Right forelimb (tissue), 1 donor: ENCODE measurements around the gene C11orf97.
"Not testable (repeated sequence)": the region's sequence is repeated elsewhere in the genome, so short reads cannot be mapped to it uniquely, and the experiment has no call there.

Experiments used
- DNase-seq: peaks from one replicate; pipeline ENCODE4 v3.0.0-alpha.2; 2018

The C11orf97 gene

DNA sequence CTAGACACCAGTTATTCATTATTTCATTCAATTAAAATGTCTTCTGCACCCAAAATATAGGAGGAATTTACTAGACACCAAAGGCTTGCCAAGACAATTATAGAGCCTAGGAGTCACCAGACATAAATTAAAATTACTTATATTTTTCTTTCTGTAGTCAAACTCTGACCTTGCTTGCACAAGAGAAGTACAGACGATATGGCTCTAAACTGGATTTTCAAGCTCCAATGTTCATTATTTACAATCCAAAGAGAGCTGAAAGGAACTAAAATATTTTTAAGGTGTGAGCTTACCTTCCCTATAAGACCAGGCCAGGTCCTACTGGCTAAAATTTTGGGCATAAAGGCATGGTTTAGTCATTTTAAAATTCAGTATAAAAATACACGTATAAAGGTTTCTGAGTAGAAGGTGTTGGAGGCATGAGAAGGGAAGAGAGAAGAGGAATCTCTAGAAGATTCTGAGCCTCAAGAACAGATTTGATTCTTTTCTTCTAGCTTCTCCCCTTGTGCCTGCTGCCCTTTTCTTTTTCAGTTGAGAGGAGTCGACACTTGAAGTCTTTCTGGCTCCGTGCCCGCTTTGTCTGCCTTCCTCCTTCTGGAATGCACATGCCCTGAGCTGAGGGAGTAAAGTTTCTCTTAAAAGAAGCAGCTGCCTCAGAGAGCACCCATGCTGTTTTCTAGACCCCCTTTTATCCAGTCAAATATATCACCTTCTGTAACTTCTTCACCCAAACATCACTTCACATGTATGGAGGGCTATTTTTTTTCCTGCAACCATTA, 13.5 kb downstream of the C11orf97 start:
- DNase-seq = no peak

DNA sequence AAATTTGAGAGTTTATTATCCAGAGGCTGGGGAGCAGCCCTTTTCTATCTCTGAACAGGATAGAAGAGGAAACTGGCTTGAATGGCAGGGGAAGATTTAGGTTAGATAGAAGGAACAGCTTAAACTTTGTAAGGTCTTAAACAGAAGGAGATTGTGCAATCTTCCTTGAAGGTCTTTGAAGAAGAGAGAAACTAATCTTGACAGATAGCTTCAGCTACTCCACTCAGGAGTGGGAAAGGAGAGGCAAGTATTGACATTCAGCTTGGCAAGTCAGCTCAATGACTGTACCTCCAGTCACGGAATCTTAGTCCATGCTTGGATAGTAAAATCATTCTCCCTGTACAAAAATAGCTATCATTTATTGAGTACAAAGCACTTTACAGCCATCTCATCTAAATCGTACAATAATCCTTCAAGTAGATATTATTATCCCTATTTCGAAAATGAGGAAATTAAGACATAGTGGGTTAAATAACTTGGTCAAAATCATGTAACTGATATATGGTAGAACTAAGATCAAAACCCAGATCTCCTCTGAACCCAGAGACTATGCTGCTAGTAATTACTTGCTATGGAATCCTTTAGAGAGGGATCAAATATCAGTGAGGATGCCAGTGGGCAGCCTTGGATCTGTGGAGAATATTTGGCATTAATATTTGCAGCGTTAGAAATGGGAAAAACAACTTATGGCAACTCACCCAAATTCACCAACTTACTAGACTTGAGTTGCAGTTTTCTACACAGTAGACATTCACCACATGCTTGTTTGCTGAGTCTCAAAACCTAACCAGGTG, 14.6 kb downstream of the C11orf97 start:
- no peak for DNase-seq

DNA sequence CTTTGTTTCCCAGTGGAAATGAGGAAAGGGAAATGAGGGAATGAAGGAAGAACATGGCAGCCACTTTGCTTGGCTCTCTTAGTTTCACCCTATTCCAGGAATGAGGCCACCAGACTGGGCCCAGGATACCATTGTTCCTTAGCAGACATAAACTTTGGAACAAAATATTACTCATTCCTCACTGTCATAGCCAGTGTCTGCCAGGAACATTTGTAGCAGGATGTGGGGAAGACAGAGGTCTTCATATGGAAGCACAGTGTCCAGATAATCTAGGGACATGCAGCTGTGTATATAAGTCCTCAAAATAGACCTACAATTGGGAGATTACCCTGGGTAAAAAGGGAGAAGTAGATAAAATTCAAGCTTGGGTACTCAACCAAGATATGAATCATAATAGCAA, 16.3 kb downstream of the C11orf97 start:
- DNase-seq = no peak

DNA sequence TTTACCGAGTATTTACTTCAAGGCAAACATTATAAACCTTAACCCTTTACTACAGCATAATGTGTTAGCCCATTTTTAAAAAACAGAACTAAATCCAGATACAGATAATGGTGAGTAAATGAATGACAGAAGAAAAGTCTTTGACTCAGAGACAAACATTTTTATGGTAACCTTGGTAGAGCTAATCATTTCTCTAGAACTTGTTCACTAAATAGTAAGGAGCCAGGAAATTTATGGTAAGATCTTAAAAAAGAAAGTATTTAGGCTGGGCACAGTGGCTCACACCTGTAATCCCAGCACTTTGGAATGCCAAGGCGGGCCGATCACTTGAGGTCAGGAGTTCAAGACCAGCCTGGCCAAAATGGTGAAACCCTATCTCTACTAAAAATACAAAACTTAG, 19.9 kb downstream of the C11orf97 start:
- no peak for DNase-seq

DNA sequence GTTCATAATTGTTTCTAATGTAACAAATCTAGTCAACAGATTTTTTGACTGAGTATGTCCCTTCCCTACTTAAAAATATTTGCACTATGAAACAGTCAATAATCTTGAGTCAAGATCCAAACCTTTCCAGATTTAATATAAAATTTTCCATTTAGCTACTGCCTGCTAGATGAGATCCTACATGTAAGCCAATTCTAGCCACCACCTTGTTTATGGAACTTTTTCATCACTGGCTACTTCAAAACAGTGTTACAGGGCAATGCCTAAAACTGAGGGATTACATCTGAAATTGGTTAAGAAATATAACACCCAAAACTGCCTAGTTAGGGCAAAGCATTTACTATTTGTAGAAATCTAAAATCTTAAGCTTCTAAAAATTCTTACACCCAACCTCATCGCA, 20.9 kb downstream of the C11orf97 start:
- DNase-seq = no peak

DNA sequence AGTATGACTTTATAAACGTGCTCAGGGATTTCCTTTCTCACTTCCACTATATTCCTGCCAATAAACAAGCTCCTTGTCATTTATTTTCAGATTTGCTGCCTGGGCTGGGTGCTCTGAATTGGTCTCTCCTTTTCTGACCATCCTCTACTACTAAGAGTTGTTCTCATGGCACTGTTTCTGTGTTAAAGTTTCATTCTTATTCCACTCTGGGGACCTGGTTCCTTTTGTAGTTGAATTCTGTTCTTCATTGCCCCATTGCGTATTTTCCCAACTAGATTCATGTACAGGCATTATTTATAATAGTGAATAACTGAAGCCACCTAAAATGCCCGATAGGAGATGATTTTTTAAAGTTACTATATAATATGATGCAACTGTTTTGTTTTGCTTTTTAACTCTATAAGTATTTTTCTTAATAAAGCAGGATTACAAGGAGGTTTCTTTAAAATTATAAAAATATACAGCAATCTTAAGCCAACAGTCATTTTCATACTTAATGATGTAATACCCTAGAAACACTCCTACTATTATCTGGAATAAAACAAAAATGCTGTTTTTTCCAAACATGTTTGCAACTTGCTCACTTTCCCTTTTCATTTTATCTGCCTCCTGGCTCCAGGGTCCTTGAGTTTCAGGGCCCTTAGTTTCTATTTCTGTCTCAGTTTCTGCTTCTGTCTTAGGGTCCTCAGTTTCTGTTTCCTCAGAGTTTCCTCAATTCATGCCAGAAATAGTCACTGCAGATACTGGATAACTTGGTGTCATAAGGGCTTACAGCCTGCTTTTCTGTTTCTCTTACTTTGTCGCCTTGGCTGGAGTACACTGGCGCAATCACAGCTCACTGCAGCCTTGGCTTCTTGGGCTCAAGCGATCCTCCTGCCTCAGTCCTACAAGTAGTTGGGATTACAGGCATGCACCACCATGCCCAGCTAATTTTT, 21.7 kb downstream of the C11orf97 start:
- DNase-seq = no peak

DNA sequence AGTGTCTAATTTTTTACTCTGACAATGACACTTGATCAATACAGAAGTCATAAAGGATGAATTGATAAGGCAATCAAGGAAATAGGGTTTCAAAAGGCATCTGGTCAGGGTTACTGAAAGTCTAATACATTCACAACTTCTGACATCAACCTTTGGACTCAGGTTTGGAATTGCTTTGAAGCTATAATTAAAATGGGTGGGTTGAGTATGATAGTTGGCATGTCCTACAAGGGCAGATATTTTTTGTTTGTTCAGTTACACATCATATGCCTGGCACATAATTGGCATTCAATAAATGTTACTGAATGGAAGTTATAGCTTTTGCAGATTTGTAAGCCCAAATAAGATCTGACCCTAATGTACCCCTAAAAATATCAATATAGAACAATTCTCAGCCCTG, 24.1 kb downstream of the C11orf97 start:
- no peak for DNase-seq

DNA sequence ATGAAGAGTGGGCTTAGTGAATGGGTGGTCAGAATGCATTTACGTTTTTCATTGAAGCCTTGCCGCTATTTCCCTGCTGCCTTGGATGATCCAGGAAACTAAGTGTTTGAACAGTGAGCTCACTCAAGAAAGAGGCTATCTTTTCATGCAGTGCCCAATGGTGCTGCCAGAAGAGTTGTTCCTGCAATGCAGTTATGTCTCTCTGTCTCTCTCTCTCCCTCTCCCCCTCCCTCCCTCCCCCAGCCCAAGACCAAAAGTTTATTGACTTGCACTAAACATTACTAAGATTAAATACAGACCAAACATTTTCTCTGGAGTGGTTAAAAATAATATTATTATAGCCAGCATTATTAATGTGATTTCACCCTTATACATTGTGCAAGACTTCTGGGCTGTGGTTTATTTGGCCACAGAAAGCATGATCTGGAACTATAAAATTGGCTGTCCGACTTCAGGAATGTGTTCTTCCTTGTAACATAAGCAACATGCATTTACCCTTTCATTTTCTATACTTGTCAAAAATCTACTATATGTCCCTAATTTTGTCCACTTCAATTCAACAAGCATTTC, 24.9 kb downstream of the C11orf97 start:
- DNase-seq = no peak

DNA sequence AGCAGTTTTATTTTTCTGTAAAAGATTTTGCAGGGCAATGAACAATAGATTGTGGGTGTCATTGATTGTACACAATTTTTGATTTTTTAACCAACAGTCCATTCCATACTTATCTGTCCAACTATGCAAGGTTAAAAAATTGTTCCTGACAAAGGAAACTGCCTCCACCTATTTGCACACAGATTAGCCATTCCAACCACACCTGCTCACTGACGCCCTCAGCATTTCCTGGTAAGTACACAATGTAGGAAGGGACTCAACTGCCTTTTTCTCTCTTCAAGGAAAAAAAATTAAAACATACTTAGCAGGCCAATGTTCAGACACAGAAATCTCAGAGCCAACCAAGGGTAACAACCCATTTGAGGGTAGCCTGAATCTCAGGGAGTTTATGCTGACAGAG, 27.2 kb downstream of the C11orf97 start:
- DNase-seq = no peak

DNA sequence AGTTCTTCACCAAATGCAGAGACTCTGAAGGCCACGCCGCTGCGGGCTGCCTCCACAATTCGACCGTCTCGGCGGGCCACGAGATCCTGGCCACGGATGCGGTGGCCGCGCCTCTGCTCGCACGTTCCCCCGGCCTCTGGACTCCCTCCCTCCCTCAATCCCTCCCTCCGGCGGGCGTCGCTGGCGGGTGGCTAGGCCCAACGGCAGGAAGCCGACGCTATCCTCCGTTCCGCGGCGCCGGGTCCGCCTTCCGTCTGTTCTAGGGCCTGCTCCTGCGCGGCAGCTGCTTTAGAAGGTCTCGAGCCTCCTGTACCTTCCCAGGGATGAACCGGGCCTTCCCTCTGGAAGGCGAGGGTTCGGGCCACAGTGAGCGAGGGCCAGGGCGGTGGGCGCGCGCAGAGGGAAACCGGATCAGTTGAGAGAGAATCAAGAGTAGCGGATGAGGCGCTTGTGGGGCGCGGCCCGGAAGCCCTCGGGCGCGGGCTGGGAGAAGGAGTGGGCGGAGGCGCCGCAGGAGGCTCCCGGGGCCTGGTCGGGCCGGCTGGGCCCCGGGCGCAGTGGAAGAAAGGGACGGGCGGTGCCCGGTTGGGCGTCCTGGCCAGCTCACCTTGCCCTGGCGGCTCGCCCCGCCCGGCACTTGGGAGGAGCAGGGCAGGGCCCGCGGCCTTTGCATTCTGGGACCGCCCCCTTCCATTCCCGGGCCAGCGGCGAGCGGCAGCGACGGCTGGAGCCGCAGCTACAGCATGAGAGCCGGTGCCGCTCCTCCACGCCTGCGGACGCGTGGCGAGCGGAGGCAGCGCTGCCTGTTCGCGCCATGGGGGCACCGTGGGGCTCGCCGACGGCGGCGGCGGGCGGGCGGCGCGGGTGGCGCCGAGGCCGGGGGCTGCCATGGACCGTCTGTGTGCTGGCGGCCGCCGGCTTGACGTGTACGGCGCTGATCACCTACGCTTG, 31.7 kb downstream of the C11orf97 start, which contains the start of gene FUT4:
Gene FUT4, plus strand, starts transcription at position 227 of the 951 bp plus-strand sequence. Its CDS starts 213 bp downstream, at position 440.
- peak; percentile 91 for DNase-seq

DNA sequence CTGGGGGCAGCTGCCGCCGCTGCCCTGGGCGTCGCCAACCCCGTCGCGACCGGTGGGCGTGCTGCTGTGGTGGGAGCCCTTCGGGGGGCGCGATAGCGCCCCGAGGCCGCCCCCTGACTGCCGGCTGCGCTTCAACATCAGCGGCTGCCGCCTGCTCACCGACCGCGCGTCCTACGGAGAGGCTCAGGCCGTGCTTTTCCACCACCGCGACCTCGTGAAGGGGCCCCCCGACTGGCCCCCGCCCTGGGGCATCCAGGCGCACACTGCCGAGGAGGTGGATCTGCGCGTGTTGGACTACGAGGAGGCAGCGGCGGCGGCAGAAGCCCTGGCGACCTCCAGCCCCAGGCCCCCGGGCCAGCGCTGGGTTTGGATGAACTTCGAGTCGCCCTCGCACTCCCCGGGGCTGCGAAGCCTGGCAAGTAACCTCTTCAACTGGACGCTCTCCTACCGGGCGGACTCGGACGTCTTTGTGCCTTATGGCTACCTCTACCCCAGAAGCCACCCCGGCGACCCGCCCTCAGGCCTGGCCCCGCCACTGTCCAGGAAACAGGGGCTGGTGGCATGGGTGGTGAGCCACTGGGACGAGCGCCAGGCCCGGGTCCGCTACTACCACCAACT, 32.5 kb downstream of the C11orf97 start:
- peak; percentile 55 for DNase-seq

DNA sequence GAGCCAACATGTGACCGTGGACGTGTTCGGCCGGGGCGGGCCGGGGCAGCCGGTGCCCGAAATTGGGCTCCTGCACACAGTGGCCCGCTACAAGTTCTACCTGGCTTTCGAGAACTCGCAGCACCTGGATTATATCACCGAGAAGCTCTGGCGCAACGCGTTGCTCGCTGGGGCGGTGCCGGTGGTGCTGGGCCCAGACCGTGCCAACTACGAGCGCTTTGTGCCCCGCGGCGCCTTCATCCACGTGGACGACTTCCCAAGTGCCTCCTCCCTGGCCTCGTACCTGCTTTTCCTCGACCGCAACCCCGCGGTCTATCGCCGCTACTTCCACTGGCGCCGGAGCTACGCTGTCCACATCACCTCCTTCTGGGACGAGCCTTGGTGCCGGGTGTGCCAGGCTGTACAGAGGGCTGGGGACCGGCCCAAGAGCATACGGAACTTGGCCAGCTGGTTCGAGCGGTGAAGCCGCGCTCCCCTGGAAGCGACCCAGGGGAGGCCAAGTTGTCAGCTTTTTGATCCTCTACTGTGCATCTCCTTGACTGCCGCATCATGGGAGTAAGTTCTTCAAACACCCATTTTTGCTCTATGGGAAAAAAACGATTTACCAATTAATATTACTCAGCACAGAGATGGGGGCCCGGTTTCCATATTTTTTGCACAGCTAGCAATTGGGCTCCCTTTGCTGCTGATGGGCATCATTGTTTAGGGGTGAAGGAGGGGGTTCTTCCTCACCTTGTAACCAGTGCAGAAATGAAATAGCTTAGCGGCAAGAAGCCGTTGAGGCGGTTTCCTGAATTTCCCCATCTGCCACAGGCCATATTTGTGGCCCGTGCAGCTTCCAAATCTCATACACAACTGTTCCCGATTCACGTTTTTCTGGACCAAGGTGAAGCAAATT, 33.3 kb downstream of the C11orf97 start:
- no peak for DNase-seq

DNA sequence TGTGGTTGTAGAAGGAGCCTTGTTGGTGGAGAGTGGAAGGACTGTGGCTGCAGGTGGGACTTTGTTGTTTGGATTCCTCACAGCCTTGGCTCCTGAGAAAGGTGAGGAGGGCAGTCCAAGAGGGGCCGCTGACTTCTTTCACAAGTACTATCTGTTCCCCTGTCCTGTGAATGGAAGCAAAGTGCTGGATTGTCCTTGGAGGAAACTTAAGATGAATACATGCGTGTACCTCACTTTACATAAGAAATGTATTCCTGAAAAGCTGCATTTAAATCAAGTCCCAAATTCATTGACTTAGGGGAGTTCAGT, 33.9 kb downstream of the C11orf97 start:
- DNase-seq = no peak

DNA sequence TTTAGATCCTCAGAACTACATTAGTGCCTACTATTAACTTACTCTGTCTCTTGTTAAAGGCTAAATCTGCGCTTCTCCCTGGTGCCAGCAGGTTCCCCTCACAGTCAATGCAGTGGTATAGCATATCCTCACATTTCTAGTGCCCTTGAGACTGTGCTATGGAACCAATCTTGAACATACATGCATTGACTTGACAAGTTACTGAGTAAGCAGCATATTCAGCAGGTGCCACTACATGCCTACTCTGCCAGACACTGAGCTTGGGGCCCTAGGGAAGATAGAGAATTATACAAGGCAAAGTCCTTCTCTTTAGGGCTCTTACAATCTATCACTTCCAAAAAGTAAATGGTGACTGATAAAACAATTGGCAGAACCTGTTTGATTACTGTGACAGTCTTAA, 34.6 kb downstream of the C11orf97 start:
- DNase-seq = no peak

DNA sequence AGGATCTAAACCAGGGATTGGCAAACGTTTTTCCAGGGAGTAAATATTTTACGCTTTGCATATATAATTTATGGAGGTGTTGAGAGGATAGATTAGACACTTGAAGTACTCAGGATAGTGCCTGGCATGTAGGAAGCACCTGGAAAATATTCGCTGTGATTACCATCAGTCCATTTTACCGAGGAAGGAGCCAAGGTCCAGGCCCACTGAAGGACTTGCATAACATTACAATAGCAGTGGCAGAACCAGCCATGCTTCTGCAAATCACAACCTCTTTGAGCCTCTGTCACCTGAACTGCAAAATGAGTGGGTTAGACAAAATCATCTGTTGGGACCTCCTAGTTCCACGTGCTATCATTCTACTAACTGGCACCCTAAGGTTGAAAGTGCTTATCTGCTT, 36.9 kb downstream of the C11orf97 start:
- DNase-seq = no peak

DNA sequence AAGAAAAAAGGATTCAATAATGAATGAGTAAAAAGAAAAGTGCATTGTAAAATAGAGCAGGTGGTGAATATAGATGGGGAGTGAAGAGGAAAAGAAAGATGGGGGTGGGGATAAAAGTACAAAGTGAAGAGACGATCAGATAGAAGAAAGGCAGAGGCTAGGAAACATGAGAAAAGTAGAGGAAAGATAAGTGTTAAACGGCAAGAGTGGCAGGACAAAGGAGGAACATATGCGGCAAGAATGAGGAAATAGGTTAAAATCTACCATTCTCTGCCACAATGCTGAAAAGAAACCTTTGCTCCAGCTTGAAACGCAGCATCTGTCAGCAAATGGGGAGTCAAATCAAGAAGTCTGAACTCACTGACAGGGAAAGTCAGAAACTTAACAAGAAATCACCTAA, 38.3 kb downstream of the C11orf97 start:
- no peak for DNase-seq

DNA sequence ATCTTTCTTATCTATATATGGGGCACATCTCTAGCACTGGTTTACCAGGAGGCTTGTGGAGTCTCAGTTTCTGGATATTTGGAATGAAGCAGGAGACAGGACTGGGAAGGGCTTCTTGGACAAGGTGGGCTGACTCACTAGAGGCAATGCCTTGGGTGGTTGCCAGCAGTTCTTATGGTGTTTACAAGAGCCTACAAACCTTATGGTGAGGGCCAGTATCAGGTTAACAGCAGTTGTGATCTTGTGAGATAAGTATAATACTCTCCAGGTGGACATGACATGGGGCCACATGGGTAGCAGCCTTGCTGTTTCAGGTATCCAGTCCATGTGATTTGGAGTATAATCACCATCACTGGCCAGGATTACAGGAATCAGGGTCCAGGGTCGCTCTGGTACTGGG, 41.7 kb downstream of the C11orf97 start:
- no peak for DNase-seq

DNA sequence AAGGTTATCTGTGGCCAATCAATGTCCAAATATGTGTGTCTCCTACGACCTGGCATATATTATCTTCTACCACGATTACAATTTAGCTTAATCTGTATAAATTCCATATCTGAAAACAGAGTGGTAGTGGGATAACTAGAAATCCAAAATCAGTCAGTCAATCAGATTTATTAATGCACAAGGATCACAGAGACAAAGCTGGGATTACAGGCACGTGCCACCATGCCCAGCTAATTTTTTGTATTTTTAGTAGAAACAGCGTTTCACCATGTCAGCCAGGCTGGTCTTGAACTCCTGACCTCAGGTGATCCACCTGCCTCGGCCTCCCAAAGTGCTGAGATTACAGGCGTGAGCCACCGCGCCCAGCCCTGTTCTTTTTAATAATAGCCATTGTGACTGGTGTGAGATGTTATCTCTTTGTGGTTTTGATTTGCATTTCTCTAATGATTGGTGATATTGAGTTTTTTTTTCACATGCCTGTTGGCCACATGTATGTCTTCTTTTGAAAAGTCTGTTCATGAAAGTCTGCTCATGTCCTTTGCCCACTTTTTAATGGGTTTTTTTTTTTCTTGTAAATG, 43.6 kb downstream of the C11orf97 start:
- not testable (repeated sequence) for DNase-seq

DNA sequence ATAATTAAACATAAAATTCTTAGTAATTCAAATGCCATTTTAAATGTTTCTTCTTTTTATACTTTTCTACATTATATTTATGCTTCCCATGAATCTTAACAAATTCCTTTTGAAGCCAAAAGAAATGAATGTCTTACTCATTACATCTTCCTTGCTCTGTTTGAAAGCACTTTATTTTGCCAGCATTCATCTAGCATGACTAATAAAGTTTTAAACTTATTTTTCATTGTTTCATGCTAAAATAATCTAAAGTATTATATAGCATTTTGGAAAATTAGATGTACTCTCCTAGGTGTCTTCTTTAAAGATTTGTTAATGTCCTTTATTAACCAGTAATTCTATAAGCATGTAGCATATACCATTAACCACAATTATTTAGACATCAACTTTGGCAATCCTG, 45.2 kb downstream of the C11orf97 start:
- DNase-seq = no peak

DNA sequence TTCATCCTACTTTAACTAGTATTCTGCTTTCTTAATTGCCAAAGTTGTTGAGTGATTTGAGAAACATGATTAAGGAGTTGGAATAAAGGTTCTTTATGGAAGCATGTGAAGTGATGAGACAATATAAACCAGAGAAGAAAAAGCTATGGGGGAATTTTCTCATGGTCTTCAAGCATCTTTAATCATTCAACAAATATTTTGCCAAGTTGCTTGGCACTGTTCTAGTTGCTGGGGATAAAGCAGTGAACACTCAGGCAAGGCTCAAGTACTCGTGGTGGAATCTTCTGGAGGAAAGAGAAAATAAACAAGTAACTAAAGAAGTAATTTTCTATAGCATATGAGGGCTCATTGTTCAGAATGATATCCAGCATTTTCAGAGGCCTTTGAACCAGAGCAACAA, 45.7 kb downstream of the C11orf97 start:
- DNase-seq = no peak
